ENCODE data around the gene LHB.
"Not testable (repeated sequence)": the region's sequence is repeated elsewhere in the genome, so short reads cannot be mapped to it uniquely, and the experiment has no call there.

LHB gene

DNA sequence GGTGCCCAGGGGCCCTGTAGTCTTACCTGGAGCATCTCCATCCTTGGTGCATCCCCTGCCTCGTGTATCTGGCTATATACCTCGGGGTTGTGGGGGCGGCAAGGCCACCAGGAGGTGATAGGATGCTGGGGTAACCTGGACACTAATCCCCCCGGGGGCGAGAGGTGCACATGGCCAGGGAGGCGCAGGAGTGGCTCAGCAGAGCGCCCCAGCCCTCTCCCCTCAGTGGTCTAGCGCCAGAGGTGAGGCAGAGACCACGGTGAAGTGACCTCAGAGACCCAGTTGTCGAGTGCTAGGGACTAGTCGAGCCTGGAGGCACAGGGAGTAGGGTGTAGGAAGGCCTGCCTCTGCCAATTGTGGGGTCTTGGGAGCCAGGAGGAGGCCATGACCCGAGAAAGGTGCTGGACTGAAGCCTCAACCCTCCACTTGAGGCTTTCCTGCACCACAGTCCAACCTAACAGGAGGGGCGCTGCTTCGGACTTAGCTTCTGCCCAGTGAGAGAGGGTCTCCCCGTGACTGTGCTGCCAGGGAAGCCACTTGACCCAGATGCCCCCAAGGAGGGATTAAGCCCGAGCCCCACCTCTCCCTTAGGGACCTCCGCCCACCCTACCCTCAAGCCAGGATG is at the start of gene LHB:
TSS of gene LHB (minus strand) at position 51 of the 625 bp plus-strand sequence. CDS start at position 41, 10 bp downstream.
- no peak for DNase-seq (ENCODE audit: low read depth in 2 of 2)

DNA sequence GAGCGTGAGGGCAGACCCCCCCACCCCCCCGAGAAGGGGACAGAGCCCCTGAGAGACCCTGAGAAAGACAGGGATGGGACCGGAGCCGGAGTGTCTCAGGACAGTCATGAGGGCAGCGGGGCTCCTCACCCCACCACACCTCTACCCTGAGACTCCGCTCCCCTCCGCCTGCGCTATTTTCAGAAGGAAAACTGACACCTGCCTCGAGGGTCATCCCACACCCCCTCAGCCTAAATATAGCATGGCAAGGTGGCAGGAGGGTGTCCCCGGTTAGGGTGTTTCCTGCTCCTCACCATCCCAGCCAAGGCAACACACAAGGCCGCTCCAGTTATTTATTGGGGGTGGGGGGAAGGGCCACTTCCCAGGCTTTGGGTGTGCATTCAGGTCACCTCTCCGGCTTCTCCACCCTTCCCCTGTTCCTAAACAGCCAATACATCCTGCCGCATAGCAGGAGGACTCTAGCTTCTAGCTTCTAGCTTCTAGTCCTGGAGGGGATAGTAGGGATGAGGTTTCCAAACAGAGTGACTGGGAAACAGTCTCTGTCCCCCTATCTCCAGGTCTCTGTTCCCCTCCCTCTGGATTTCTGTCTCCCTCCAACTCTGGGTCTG is 49.1 kb upstream of the LHB start:
- no peak for DNase-seq (ENCODE audit: low read depth in 2 of 2)

DNA sequence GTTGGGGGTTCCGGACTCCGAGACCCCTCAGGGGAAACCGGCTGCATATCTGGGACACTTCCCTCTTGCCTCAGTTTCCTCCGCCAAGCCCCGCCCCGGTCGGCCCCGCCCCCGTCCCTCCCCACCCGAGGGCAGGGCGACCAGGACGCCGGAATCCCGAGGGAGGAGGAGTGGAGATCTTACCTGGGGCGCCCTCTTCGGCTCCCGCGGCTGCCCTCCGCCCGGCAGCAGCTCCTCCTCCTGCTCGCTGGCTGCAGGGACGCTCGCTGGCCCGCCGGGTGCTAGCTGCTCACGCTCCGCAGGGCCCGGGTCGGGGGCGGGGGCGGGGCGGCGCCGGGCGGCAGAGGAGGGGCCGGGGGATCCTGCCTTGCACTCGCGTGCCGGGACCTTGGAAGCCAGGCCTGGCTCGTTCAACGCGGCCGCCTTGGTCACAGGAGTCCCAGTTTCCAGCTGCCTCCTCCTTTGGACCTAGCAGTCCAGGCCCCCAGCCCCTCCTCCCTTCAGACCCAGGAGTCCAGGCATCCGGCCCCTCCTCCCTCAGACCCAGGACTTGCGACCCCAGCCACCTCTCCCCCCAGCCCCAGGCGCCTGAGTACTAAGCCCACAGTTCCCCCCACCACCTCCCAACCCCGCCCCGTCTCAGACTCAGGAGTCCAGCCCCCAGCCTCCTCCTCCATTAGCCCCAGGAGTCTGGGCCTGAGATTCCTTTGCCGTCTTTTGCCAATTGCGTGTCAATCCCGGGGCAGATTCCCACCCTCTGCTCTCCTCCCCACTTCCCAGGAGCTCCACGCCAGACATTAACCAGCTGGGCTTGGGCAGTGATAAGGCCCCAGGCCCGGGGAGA is 48.1 kb upstream of the LHB start, which contains the start of gene NTF4:
TSS of gene NTF4 (minus strand) at position 51 of the 844 bp plus-strand sequence. CDS start 2,821 bp downstream, outside the sequence.
- DNase-seq (ENCODE audit: low read depth in 2 of 2) = no peak

DNA sequence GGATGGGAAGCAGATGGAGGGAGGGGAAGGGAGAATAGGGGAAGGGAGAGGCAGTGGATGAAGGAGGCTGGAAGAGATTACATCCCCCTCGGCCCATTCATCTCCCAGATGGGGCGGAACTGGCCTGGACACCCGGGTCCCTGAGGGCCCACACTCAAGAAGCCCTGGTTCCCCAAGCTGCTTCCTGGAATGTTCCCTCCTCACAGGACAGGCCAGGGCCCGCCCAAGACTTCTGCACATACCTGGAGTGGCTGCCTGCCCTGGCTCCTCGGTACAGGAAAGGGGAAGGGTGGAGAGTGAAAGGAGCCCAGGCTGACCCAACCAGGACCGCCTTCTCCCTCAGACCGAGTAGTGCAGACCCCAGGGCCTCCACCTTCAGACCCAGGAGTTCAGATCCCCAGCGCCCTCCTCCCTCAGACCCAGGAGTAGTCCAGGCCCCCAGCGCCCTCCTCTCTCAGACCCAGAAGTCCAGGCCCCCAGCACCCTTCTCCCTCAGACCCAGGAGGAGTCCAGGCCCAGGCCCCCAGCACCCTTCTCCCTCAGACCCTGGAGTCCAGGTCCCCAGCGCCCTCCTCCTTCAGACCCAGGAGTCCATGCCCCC is 47.2 kb upstream of the LHB start:
- DNase-seq (ENCODE audit: low read depth in 2 of 2) = no peak

DNA sequence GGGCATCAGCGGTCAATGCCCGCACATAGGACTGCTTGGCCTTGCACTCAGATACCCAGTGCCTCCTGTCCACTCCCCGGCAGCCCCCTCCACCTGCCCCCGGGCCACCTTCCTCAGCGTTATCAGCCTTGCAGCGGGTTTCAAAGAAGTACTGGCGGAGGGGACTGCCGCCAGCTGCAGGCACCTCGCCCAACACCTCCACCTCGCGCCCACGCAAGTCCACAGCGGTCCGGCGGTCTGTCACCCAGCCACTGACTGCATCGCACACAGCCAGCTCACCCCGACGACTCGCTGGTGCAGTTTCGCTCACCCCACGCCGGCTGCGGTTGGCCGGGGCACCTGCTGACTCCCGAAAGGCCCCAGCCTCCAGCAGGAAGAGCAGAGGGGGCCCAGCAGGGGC is 44.6 kb upstream of the LHB start:
- no peak for DNase-seq (ENCODE audit: low read depth in 2 of 2)

DNA sequence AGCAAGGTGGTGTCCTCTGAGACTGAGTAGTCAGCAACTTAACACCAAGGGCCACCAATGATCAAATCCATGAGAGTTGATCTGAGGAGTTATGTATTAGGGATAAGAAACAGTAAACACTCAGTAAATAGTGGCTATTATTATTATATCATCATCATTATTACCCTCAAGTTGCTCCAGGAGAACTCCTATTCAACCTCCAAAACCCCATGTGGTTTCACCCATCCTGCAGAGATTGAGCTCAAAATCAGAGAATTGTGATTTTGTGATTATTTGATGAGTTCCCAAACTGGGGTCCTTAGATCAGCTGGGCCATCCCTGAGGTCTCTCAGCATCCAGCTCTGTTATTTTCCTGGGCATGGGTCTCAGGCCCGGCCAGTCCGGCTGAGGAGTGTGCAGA is 44.1 kb upstream of the LHB start:
- no peak for DNase-seq (ENCODE audit: low read depth in 2 of 2)

DNA sequence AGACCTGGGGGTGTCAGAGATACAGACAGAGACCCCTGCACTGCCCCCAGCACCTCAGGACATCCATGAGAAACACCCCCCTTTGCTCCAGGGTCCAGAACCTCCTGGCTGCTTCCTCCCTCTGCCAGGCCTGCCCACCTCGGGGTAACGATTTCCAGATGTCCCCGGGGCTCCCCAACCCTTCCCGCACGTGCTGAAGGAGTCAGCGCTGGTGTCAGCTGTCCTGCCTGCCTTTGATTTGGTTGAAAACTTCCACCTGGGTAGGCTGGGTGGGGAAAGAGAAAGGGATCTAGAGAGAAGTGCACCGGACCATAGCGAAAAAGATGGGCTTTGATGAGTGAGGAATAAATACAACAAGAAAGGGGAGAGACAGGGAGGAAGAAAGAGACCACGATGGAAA is 42.2 kb upstream of the LHB start:
- DNase-seq (ENCODE audit: low read depth in 2 of 2) = no peak

DNA sequence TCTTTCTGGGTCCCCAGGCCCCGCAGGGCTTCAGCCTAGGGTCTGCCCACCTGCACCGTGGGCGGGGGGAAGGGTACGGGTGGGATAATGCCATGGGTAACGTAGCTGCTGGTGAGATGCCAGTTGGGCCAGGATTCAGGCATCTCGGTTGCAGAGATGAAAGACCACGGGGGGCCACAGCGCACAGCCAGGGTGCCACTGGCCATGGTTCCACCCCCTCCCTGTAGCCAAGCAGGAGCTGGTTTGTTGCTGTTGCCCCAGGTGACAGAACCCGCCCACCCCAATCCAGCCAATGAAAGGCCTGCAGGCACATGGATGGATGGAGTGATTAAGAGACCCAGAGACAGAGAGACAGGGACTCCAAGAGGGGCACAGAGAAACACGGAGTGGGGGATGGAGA is 41.7 kb upstream of the LHB start:
- DNase-seq (ENCODE audit: low read depth in 2 of 2) = no peak

DNA sequence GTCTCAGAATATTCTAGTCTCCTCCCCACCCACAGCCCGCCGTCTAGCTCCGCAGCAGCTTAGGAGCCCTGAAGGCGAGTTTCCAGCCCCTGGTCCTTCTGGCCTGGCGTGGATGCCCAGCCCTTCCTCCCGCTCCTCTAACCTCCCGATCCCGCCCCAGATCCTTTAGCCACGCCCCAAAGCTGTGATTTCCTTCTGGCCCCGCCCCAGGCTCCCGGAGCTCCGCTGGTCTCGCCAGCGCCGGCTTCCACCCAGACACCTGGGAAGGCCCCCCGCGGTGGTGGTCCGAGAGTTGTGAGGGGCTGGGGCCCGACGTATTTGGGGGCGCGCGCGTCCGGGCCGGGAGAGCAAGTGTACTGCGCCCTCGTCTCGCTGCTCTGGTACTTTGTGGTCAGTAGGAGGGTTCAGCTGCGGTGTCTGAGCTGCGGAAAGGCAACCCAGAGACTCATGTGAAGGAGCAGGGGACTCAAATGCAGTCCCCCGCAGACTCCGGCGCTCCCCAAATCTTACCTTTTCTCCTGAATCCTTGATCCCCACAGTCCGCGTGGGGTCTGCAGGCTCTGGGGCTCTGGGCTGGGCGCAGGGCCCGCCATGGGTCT is 40.8 kb upstream of the LHB start, which contains the start of gene CGB7:
TSS of gene CGB7 (minus strand) at position 114 of the 599 bp plus-strand sequence. CDS start 2,374 bp downstream, outside the sequence.
- DNase-seq (ENCODE audit: low read depth in 2 of 2) = no peak

DNA sequence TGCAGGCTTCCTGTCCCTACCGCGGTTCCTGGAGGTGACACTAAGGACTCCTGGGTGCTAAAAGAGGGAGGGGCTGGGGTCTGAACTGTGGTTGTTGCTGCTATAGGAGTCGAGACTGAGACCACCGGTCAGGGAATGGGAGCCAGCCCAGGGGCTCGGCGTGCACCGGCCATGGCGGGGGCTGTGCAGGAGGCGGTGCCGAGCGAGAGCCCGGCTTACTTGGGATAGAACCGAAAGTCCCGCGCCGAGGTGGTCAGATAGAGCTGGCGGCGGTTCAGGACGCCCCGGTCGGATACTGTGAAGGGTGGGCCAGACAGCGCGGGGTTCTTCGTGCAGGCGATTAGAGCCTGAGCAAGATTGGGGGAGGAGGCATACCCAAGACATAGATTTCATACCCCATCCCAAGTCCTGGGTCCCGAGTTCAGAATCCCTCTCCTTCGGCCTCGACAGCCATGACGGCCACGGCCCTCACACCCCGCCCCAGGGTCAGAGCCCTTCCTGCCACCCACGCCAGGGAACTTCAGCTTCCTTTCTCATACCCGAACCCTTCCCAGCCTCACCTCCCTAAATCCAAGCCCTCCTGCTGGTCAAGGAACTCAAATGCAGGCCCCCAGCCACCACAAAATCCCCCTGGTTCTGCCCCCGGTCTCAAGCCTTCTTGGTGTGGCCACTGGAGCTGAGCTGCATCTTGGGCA is 40.2 kb upstream of the LHB start:
- DNase-seq (ENCODE audit: low read depth in 2 of 2) = not testable (repeated sequence)

DNA sequence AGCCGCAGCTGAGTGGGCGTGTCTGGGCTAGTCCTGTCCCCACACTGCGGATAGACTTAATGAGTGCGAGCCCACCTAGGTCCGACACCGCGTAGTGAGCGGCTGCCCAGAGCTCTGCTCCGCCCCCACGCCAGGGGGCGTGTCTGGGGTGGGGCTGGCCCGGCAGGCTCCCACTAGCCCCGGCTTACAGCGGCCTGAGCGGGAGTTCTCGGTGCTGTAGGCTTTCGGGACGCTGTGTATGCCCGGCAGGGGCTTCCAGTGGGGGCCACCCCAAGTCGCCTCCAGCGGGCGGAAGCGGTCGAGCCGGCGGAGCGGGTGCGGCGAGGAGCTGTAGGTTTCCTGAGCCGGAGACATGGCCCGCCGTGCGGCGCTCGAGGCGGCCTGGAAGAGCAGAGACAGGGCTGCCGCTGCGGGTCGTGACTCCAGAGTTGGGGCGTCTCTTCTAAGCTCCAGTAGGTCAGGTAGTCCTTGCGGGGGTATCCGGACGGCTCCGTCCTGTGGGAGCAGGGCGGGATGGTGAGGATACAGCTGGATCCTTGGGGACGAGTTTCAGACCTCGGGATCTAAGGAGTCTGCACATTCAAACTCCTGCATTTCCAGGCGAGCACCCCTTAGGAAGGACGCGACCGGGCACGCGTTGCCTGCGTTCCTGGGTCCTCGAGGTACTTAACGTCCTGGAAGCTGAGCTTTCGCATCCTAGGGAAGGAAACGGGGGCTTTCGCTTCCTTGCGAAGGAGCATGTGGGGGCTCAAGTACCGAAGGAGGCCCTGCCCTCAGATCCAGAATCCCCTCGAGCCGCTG is 39.4 kb upstream of the LHB start:
- DNase-seq (ENCODE audit: low read depth in 2 of 2) = no peak

DNA sequence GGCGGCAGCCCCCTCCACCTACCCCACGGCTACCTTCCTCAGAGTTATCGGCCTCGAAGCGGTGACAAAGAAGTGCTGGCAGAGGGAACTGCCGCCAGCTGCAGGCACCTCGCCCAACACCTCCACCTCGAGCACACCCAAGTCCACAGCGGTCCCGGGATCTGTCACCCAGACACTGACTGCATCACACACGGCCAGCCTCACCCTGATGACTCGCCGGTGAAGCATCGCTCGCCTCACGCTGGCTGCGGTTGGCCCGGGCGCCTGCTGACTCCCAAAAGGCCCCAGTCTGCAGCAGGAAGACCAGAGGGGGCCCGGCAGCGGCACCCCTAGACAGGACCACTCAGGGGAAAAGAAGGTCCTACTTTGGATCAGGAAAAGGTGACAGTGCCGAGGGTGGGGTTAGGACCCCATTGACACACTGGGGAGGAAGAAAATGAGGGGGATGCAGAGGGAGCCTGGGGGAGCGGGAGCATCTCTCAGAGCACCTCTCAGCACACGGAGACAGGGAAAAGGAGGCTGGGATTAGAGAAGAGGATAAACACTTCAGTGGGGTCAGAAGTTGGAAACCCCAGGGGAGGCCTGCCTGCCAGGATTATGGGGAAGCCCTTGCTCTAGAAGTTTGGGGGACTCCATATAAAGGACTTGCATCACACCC is 33.6 kb upstream of the LHB start:
- not testable (repeated sequence) for DNase-seq (ENCODE audit: low read depth in 2 of 2)

DNA sequence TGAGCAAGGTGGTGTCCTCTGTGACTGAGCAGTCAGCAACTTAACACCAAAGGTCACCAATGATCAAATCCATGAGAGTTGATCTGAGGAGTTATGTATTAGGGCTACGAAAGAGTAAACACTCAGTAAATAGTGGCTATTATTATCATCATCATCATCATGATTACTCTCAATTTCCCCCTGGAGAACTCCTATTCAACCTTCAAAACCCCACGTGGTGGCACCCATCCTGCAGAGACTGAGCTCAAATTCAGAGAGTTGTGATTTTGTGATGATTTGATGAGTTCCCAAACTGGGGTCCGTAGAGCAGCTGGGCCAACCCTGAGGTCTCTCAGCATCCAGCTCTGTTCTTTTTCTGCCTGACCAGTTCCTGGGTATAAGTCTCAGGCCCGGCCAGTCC is 32.9 kb upstream of the LHB start:
- not testable (repeated sequence) for DNase-seq (ENCODE audit: low read depth in 2 of 2)

DNA sequence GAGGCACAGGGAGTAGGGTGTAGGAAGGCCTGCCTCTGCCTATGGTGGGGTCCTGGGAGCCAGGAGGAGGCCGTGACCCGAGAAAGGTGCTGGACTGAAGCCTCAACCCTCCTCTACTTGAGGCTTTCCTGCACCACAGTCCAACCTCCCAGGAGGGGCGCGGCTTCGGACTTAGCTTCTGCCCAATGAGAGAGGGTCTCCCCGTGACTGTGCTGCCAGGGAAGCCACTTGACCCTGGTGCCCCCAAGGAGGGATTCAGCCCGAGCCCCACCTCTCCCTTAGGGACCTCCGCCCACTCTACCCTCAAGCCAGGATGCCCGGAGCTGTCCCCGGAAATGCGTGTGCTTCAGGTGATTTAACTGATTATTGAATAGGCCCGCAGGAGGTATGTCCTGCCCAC is 32.1 kb upstream of the LHB start, which contains the start of gene CGB8:
TSS of gene CGB8 (minus strand) at position 101 of the 400 bp plus-strand sequence. CDS start 372 bp downstream, outside the sequence.
- not testable (repeated sequence) for DNase-seq (ENCODE audit: low read depth in 2 of 2)

DNA sequence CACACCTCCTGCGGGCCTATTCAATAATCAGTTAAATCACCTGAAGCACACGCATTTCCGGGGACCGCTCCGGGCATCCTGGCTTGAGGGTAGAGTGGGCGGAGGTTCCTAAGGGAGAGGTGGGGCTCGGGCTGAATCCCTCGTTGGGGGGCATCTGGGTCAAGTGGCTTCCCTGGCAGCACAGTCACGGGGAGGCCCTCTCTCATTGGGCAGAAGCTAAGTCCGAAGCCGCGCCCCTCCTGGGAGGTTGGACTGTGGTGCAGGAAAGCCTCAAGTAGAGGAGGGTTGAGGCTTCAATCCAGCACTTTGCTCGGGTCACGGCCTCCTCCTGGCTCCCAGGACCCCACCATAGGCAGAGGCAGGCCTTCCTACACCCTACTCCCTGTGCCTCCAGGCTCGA is 26.7 kb upstream of the LHB start, which contains the start of gene CGB5:
TSS of gene CGB5 (plus strand) at position 301 of the 400 bp plus-strand sequence. CDS start 362 bp downstream, outside the sequence.
- not testable (repeated sequence) for DNase-seq (ENCODE audit: low read depth in 2 of 2)

DNA sequence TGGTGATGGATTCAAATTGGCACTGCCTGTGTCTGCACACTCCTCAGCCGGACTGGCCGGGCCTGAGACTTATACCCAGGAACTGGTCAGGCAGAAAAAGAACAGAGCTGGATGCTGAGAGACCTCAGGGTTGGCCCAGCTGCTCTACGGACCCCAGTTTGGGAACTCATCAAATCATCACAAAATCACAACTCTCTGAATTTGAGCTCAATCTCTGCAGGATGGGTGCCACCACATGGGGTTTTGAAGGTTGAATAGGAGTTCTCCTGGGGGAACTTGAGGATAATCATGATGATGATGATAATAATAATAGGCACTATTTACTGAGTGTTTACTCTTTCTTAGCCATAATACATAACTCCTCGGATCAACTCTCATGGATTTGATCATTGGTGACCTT is 25.8 kb upstream of the LHB start:
- DNase-seq (ENCODE audit: low read depth in 2 of 2) = not testable (repeated sequence)

DNA sequence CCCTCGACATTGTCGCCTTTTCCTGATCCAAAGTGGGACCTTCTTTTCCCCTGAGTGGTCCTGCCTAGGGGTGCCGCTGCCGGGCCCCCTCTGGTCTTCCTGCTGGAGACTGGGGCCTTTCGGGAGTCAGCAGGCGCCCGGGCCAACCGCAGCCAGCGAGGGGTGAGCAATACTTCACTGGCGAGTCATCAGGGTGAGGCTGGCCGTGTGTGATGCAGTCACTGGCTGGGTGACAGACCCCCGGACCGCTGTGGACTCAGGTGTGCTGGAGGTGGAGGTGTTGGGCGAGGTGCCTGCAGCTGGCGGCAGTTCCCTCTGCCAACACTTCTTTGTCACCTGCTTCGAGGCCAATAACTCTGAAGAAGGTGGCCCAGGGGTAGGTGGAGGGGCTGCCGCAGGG is 25.3 kb upstream of the LHB start:
- DNase-seq (ENCODE audit: low read depth in 2 of 2) = no peak

DNA sequence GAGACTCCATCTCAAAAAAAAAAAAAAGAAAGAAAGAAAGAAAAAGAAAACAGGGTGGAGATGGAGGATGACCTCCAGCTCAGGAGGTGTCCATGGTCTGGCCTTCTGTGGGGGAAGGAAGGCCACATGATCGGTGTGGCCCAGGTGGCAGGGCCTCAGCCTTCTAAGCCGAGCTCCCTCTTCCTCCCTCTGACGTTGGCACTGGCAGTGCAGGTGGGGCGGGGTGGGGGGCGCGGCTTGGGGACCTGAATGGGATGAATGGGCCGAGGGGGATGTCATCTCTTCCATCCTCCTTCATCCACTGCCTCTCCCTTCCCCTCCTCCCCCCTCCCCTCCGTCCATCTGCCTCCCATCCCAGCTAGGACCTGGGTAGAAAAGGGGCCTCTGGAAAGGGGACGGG is 22.8 kb upstream of the LHB start:
- not testable (repeated sequence) for DNase-seq (ENCODE audit: low read depth in 2 of 2)

DNA sequence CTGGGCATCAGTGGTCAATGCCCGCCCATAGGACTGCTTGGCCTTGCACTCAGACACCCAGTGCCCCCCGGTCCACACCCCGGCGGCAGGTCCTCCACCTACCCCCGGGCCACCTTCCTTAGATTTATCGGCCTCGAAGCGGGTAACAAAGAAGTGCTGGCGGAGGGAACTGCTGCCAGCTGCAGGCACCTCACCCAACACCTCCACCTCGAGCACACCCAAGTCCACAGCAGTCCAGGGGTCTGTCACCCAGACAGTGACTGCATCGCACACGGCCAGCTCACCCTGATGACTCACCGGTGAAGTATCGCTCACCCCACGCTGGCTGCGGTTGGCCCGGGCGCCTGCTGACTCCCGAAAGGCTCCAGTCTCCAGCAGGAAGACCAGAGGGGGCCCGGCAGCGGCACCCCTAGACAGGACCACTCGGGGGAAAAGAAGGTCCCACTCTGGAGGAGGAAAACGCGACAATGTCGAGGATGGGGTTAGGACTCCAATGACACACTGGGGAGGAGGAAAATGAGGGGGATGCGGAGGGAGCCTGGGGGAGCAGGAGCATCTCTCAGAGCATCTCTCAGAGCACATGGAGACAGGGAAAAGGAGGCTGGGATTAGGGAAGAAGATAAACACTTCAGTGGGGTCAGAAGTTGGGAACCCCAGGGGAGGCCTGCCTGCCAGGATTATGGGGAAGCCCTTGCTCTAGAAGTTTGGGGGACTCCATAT is 21.8 kb upstream of the LHB start:
- DNase-seq (ENCODE audit: low read depth in 2 of 2) = not testable (repeated sequence)

All from fibroblast of skin of left quadriceps (primary cell).